Tibial nerve (tissue), 4 donors: ENCODE results near the gene CTAGE6.
"Not testable (repeated sequence)": the region's sequence is repeated elsewhere in the genome, so short reads cannot be mapped to it uniquely, and the experiment has no call there.

Experiments used
- EP300 ChIP-seq, 2 donors: sonication (generic); formaldehyde crosslinking; IDR thresholded peaks; one replicate each; pipeline ENCODE4 v1.6.1; 2017; ENCODE audit warnings: antibody characterized with exemption in 2 of 2, mild to moderate bottlenecking in 1 of 2
- POLR2A ChIP-seq, 2 donors: fragments of 450-650 bp; IDR thresholded peaks; one replicate each; pipeline ENCODE4 v1.6.1; 2017; ENCODE audit warnings: antibody characterized with exemption in 2 of 2, mild to moderate bottlenecking in 2 of 2, moderate library complexity in 2 of 2
- TF ChIP-seq, protein P1 (sequence below), 5 experiments: fragments of 200-600 bp in 3 of 5; fragments of 450-650 bp in 2 of 5; sonication (generic) in 3 of 5; IDR thresholded peaks; one replicate each; pipeline ENCODE4 v1.5.1; 2016 to 2019; ENCODE audit warnings: antibody characterized with exemption in 5 of 5, mild to moderate bottlenecking in 3 of 5, moderate library complexity in 2 of 5

DNA sequence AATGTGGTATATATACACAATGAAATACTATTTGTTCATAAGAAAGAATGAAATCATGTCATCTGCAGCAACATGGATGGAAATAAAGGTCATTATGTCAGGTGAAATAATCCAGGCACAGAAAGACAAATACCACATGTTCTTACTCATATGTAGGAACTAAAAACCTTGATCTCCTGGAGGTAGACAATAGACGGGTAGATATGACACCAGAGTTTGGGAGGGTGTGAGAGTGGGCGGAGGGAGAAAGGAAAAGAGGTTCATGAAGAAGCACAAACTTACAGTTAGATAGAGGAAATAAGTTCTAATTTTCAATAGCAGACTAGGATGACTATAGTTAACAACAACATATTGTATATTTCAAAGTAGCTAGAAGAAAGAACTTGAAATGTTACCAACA is 22.1 kb upstream of the CTAGE6 start:
- TF ChIP-seq EP300, POLR2A (IDR thresholded peaks at IDR 0.05): not testable (repeated sequence)
- TF ChIP-seq, protein P1, sequence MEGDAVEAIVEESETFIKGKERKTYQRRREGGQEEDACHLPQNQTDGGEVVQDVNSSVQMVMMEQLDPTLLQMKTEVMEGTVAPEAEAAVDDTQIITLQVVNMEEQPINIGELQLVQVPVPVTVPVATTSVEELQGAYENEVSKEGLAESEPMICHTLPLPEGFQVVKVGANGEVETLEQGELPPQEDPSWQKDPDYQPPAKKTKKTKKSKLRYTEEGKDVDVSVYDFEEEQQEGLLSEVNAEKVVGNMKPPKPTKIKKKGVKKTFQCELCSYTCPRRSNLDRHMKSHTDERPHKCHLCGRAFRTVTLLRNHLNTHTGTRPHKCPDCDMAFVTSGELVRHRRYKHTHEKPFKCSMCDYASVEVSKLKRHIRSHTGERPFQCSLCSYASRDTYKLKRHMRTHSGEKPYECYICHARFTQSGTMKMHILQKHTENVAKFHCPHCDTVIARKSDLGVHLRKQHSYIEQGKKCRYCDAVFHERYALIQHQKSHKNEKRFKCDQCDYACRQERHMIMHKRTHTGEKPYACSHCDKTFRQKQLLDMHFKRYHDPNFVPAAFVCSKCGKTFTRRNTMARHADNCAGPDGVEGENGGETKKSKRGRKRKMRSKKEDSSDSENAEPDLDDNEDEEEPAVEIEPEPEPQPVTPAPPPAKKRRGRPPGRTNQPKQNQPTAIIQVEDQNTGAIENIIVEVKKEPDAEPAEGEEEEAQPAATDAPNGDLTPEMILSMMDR (IDR thresholded peaks at IDR 0.05), result not testable (repeated sequence)
